Liver (tissue), 2 donors: ENCODE data around the gene TEC.

Experiments used
- TF ChIP-seq, protein P1 (sequence below): fragments of 150-350 bp; IDR thresholded peaks from 2 replicates; pipeline ENCODE4 v1.5.1; 2017; ENCODE audit warnings: improper control_type of control experiment, low read depth, low read length; ENCODE audit not compliant: missing input control
- TF ChIP-seq, protein P2 (sequence below): IDR thresholded peaks from 2 replicates; pipeline ENCODE4 v1.6.1; 2016; ENCODE audit warnings: antibody characterized with exemption
- donor health status: healthy.

DNA sequence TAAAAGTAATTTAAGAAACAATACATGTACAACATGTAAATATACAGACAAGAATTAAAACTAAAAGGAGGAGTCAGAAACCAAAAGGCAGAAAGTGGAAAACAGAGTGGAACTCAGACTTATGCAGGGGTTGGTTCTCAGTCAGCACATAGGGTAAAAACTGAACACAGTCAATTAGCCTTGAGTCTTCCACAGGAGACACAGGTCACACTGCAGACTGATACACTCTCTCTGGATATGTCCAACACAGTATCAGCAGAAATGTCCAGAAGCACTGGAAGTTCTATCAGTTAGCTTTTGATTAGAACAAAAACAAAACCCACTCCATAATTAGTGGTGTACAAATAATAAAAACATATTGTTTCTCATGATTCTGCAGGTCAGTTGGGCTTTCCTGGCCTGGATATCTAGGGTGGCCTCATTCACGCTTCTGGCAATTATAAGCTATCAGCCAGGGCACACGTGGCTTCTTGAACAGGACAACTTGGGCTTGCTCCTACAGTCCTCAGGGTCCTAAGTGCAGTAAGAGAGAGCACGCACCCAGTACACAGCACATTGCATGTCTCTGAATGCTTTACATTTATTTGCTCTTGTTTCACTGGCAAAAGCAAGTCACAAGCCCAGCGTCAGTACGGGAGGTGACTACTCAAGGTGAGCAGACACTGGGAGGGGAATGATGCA, 21.6 kb downstream of the TEC start:
- TF ChIP-seq, protein P1, sequence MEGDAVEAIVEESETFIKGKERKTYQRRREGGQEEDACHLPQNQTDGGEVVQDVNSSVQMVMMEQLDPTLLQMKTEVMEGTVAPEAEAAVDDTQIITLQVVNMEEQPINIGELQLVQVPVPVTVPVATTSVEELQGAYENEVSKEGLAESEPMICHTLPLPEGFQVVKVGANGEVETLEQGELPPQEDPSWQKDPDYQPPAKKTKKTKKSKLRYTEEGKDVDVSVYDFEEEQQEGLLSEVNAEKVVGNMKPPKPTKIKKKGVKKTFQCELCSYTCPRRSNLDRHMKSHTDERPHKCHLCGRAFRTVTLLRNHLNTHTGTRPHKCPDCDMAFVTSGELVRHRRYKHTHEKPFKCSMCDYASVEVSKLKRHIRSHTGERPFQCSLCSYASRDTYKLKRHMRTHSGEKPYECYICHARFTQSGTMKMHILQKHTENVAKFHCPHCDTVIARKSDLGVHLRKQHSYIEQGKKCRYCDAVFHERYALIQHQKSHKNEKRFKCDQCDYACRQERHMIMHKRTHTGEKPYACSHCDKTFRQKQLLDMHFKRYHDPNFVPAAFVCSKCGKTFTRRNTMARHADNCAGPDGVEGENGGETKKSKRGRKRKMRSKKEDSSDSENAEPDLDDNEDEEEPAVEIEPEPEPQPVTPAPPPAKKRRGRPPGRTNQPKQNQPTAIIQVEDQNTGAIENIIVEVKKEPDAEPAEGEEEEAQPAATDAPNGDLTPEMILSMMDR = no peak
- TF ChIP-seq, protein P2, sequence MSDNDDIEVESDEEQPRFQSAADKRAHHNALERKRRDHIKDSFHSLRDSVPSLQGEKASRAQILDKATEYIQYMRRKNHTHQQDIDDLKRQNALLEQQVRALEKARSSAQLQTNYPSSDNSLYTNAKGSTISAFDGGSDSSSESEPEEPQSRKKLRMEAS = no peak
